Measurements from ENCODE around the gene PPP1R3E. TPM values are rescaled to one million over a fixed set of nuclear protein-coding genes. Genes with fewer than 3 reads are reported as not detected.
A peak's percentile ranks its signal among the peaks of the same experiment; 100 is the strongest.
"Not testable (repeated sequence)": the region's sequence is repeated elsewhere in the genome, so short reads cannot be mapped to it uniquely, and the experiment has no call there.

The PPP1R3E gene
- total RNA-seq, 8 experiments from 2014 or later = 6.1 to 21.3 (median 12.6) TPM

GRCh38 chr14:23335623-23336022, 33.0 kb upstream of the PPP1R3E start:
- in situ Hi-C loops (cut with MboI; ENCODE audit: low pct_unique_long_range_greater_than_20kb in 2 of 9, low sequenced_read_pairs in 9 of 9, unreplicated experiment in 9 of 9) = loop anchor here in 5 of 9 experiments (10.0 to 25.0 kb wide), 4 partner anchors 119 to 227 kb away; partner anchors contain the start of genes NGDN (in 3 of the 5), AP1G2 (in 2 of the 5), THTPA (in 2 of the 5) and ZFHX2 (in 2 of the 5)
- Histone ChIP-seq H3K4me3 (no peak overlapping the region), H3K4me1 (replicated peaks in 1 of 2) (no peaks in the 10 kb centered on the region), H3K27ac (no peak overlapping the region)
- no peak for ATAC-seq (replicated peaks in 6 of 8)
- 40 to 93% (median 68%) methylated on average over 1 to 5 of the region's 5 CpGs; no CpG with 5 or more reads in 1 of the 10 experiments for WGBS, 10 experiments

GRCh38 chr14:23327947-23328744, 25.5 kb upstream of the PPP1R3E start:
- ATAC-seq (replicated peaks in 6 of 8) = peak; percentile 54 to 83 (median 70)
- 11 to 86% (median 40%) methylated on average over 1 to 4 of the region's 4 CpGs for WGBS, 10 experiments
- H3K4me3 ChIP-seq = no peak overlapping the region
- in situ Hi-C loops (cut with MboI; ENCODE audit: low pct_unique_long_range_greater_than_20kb in 2 of 9, low sequenced_read_pairs in 9 of 9, unreplicated experiment in 9 of 9) = loop anchor here in 5 of 9 experiments (10.0 to 25.0 kb wide), 4 partner anchors 47 to 234 kb away; partner anchors contain the start of genes THTPA (in 3 of the 5), ZFHX2 (in 3 of the 5), AP1G2 (in 2 of the 5) and NGDN (in 2 of the 5)
- H3K27ac ChIP-seq = no peak overlapping the region
- peaks cover 1 to 3% of the 10 kb centered on the region in 2 donors for H3K4me1 ChIP-seq (replicated peaks in 1 of 2)

DNA sequence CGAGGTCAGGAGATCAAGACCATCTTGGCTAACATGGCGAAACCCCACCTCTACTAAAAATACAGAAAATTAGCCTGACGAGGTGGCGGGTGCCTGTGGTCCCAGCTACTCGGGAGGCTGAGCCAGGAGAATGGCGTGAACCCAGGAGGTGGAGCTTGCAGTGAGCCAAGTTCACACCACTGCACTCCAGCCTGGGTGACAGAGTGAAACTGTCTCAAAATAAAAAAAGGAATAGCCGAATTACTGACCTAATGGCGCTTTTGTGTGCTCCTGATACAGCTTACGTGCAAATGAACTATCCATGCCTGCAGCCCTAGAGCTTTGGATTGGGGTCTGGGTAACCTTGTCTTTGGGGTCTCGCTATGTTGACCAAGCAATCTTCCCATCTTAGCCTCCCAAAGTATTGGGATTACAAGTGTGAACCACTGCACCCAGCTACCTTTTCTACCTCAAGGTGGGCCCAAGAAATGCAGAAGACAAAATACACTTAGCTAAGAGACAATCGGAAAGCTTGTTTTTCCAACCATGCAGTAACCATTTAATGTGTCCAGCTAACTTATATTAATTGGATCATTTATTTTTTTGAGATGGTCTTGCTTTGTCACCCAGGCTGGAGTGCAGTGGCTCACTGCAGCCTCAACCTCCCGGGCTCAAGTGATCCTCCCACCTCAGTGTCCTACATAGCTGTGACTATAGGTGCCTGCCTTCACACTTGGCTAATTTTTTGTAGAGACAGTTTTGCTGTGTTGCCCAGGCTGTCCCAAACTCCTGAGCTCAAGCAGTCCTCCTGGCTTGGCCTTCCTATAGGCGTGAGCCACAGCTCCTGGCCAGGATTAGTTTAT, 24.1 kb upstream of the PPP1R3E start:
- Histone ChIP-seq H3K4me1 (replicated peaks in 1 of 2) (peaks cover 7 to 8% of the 10 kb centered on the region in 2 donors), H3K4me3 (no peak overlapping the region), H3K27ac (no peak overlapping the region)
- 54 to 100% (median 85%) methylated on average over 2 to 12 of the region's 13 CpGs; no CpG with 5 or more reads in 1 of the 10 experiments for WGBS, 10 experiments
- in situ Hi-C loops (cut with MboI; ENCODE audit: low pct_unique_long_range_greater_than_20kb in 2 of 9, low sequenced_read_pairs in 9 of 9, unreplicated experiment in 9 of 9) = loop anchor here in 5 of 9 experiments (10.0 to 25.0 kb wide), 4 partner anchors 48 to 236 kb away; partner anchors contain the start of genes THTPA (in 3 of the 5), ZFHX2 (in 3 of the 5), AP1G2 (in 2 of the 5) and NGDN (in 2 of the 5)
- ATAC-seq (replicated peaks in 6 of 8) = no peak

DNA sequence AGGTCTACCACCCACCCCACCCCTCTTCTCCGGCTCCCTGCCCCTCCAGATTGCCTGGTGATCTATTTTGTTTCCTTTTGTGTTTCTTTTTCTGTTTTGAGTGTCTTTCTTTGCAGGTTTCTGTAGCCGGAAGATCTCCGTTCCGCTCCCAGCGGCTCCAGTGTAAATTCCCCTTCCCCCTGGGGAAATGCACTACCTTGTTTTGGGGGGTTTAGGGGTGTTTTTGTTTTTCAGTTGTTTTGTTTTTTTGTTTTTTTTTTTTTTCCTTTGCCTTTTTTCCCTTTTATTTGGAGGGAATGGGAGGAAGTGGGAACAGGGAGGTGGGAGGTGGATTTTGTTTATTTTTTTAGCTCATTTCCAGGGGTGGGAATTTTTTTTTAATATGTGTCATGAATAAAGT, 23.1 kb upstream of the PPP1R3E start:
- not testable (repeated sequence) for H3K4me3 ChIP-seq; H3K27ac ChIP-seq; ATAC-seq (replicated peaks in 6 of 8); H3K4me1 ChIP-seq (replicated peaks in 1 of 2)
- 82 to 100% (median 95%) methylated on average over 2 to 4 of the region's 5 CpGs; no CpG with 5 or more reads in 5 of the 10 experiments for WGBS, 10 experiments
- in situ Hi-C loops (cut with MboI; ENCODE audit: low pct_unique_long_range_greater_than_20kb in 2 of 9, low sequenced_read_pairs in 9 of 9, unreplicated experiment in 9 of 9) = loop anchor here in 5 of 9 experiments (10.0 to 25.0 kb wide), 4 partner anchors 49 to 237 kb away; partner anchors contain the start of genes THTPA (in 3 of the 5), ZFHX2 (in 3 of the 5), AP1G2 (in 2 of the 5) and NGDN (in 2 of the 5)

GRCh38 chr14:23324993-23325392, 22.3 kb upstream of the PPP1R3E start:
- H3K4me1 ChIP-seq (replicated peaks in 1 of 2) = peaks cover 13 to 14% of the 10 kb centered on the region in 2 donors
- in situ Hi-C loops (cut with MboI; ENCODE audit: low pct_unique_long_range_greater_than_20kb in 2 of 9, low sequenced_read_pairs in 9 of 9, unreplicated experiment in 9 of 9) = loop anchor here in 8 of 9 experiments (10.0 to 25.0 kb wide), 4 partner anchors 50 to 237 kb away; partner anchors contain the start of genes THTPA (in 7 of the 8), ZFHX2 (in 7 of the 8), AP1G2 (in 6 of the 8) and NGDN (in 2 of the 8)
- WGBS, 10 experiments = 75 to 96% (median 86%) methylated on average over 3 to 7 of the region's 7 CpGs; no CpG with 5 or more reads in 4 of the 10 experiments
- no peak overlapping the region for H3K27ac ChIP-seq
- H3K4me3 ChIP-seq = no peak overlapping the region
- no peak for ATAC-seq (replicated peaks in 6 of 8)

GRCh38 chr14:23324455-23324846, 21.8 kb upstream of the PPP1R3E start:
- H3K4me1 ChIP-seq (replicated peaks in 1 of 2) = peaks cover 16 to 17% of the 10 kb centered on the region in 2 donors
- in situ Hi-C loops (cut with MboI; ENCODE audit: low pct_unique_long_range_greater_than_20kb in 2 of 9, low sequenced_read_pairs in 9 of 9, unreplicated experiment in 9 of 9) = loop anchor here in 6 of 9 experiments (10.0 to 25.0 kb wide), 3 partner anchors 50 to 238 kb away; partner anchors contain the start of genes THTPA (in 5 of the 6), ZFHX2 (in 5 of the 6), AP1G2 (in 4 of the 6) and CMTM5 (in 1 of the 6)
- no peak overlapping the region for H3K27ac ChIP-seq
- ATAC-seq (replicated peaks in 6 of 8) = no peak
- H3K4me3 ChIP-seq = no peak overlapping the region
- 60 to 100% (median 100%) methylated on average over 1 to 2 of the region's 2 CpGs; no CpG with 5 or more reads in 6 of the 10 experiments for WGBS, 10 experiments

DNA sequence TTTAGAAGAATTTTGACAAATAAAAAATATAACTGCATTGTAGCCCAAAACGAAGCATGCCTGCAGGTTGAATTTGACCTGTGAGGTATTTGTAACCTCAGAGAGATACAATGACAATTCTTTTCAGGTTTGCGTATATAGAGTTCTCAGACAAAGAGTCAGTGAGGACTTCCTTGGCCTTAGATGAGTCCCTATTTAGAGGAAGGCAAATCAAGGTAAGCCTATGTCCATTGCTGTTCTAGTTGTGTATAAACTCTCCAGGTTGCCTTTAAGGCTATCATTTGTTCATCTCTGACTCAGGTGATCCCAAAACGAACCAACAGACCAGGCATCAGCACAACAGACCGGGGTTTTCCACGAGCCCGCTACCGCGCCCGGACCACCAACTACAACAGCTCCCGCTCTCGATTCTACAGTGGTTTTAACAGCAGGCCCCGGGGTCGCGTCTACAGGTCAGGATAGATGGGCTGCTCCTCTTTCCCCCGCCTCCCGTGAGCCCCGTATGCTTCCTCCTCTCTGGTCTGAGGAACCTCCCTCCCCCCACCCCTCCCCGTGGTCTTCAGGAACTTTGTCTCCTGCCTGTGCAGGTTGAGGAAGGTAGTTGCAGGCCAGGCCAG, 21.3 kb upstream of the PPP1R3E start:
- in situ Hi-C loops (cut with MboI; ENCODE audit: low pct_unique_long_range_greater_than_20kb in 2 of 9, low sequenced_read_pairs in 9 of 9, unreplicated experiment in 9 of 9) = loop anchor here in 6 of 9 experiments (10.0 to 25.0 kb wide), 3 partner anchors 51 to 238 kb away; partner anchors contain the start of genes THTPA (in 5 of the 6), ZFHX2 (in 5 of the 6), AP1G2 (in 4 of the 6) and CMTM5 (in 1 of the 6)
- no peak for ATAC-seq (replicated peaks in 6 of 8)
- WGBS, 10 experiments = 90 to 100% (median 100%) methylated on average over 1 to 9 of the region's 18 CpGs; no CpG with 5 or more reads in 1 of the 10 experiments
- Histone ChIP-seq H3K4me1 (replicated peaks in 1 of 2) (peaks cover 16 to 17% of the 10 kb centered on the region in 2 donors), H3K27ac (no peak overlapping the region), H3K4me3 (no peak overlapping the region)

DNA sequence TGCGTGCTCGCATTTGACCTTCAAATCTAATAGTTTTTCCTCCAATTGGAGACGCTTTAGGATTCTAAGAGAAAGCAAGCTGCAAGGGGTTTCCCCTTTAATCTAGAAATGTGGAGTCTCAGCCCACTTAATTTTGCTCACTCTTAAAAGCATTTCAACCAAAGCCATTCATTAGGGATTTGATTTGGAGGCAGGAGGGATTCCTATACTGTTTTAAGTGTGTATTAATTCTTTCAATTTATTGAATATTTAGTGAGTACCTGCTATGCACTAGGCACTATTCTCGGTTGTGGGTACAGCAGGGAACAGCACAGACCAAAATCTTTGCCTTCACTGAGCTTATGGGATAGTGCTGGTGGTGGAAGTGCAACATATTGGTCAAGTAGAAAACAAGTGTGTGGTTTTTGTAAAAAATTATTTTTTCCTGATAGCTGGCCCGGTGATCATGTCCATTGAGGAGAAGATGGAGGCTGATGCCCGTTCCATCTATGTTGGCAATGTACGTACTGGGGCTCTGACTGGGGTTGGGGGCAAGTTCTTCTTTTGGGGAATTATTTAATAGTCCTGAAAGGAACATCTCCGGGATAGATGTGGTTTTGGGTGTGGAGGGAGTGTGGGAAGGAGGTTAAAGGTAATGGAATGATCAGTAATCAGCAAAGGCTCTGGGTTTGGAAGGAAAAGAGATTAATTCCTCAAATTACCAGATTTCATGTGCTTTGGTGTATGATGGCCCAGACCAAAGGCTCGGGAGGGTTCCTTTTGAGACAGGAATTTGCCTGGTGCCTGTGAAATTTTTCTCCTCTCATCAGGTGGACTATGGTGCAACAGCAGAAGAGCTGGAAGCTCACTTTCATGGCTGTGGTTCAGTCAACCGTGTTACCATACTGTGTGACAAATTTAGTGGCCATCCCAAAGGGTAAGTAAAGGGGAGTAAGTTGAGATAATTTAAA, 20.2 kb upstream of the PPP1R3E start:
- Histone ChIP-seq H3K27ac (peak overlapping the region; percentile 91 to 97), H3K4me3 (peak overlapping the region; percentile 65 to 86 (median 72)), H3K4me1 (replicated peaks in 1 of 2) (peaks cover 16 to 17% of the 10 kb centered on the region in 2 donors)
- 0 to 43% (median 32%) methylated on average over 1 to 9 of the region's 10 CpGs for WGBS, 10 experiments
- ATAC-seq (replicated peaks in 6 of 8) = no peak
- in situ Hi-C loops (cut with MboI; ENCODE audit: low pct_unique_long_range_greater_than_20kb in 2 of 9, low sequenced_read_pairs in 9 of 9, unreplicated experiment in 9 of 9) = loop anchor here in 6 of 9 experiments (10.0 to 25.0 kb wide), 3 partner anchors 52 to 239 kb away; partner anchors contain the start of genes THTPA (in 5 of the 6), ZFHX2 (in 5 of the 6), AP1G2 (in 4 of the 6) and CMTM5 (in 1 of the 6)

DNA sequence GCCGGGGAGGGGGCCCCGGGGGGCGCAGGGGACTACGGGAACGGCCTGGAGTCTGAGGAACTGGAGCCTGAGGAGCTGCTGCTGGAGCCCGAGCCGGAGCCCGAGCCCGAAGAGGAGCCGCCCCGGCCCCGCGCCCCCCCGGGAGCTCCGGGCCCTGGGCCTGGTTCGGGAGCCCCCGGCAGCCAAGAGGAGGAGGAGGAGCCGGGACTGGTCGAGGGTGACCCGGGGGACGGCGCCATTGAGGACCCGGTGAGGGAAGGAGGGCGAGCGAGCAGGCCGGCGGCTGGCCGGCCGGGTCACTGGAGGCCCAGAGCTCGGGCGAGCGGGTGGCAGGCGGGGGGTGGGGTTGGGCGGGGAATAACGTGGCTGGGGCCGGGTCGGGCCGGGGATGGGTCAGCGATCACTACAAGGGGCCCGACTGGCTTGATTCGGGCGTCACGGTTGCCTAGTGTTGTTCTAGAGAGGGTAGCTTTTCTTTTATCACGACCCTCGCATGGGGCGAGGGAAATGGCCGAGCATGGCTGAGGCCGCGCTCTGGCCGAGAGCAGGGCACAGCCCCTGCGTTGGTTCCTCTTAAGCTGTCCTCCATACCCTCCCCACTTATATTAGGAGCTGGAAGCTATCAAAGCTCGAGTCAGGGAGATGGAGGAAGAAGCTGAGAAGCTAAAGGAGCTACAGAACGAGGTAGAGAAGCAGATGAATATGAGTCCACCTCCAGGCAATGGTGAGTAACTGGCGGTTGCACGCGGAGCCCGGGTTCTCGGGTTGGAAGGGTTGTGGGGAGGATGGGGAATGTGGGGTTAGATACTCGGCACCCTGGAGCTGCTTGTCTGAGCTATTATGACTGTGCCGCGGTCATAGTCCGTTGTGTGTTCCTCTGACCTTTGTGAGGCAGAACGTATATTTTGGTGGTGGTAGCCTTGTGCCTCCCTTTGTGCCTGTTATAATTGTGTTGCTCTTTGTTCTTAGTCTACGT, 19.2 kb upstream of the PPP1R3E start:
- peak; percentile 3 to 29 (median 6) for ATAC-seq (replicated peaks in 6 of 8)
- in situ Hi-C loops (cut with MboI; ENCODE audit: low pct_unique_long_range_greater_than_20kb in 2 of 9, low sequenced_read_pairs in 9 of 9, unreplicated experiment in 9 of 9) = loop anchor here in 6 of 9 experiments (10.0 to 25.0 kb wide), 3 partner anchors 53 to 240 kb away; partner anchors contain the start of genes THTPA (in 5 of the 6), ZFHX2 (in 5 of the 6), AP1G2 (in 4 of the 6) and CMTM5 (in 1 of the 6)

More for the DNA sequence above, 19.2 kb upstream of the PPP1R3E start:
- Histone ChIP-seq H3K4me1 (replicated peaks in 1 of 2) (peaks cover 16 to 17% of the 10 kb centered on the region in 2 donors), H3K4me3 (peak overlapping the region; percentile 65 to 86 (median 72)), H3K27ac (peak overlapping the region; percentile 91 to 97)
- 0 to 6% (median 0%) methylated on average over 4 to 14 of the region's 64 CpGs; no CpG with 5 or more reads in 3 of the 10 experiments for WGBS, 10 experiments
